ENCODE results near the gene IGSF21. TPM values are rescaled to one million over a fixed set of nuclear protein-coding genes. Genes with fewer than 3 reads are reported as not detected.

IGSF21 gene
- total RNA-seq, 1 donor from 2014 or later, result 3.2 TPM

DNA sequence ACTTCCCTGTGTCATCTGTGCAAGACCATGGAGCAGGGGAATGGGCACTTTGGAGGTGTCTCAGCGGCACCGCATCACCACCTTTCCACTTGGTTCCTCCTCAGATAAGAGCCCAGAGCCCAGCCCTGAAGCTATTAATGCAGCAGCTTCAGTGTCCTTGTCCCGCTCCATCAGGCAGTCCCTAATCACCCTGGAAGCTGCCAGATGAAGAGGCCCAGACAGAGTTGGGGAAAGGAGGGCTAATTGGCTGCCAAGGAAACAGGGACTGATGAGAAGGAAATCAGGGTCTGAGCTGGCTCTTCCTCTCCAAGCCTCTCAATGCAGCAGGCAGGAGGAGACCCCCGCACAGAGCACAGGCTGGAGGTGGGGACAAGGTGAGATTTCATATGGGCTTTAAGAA lies 290.0 kb downstream of the IGSF21 start:
- H3K27me3 ChIP-seq, result no peaks in the 10 kb centered on the region
- no peaks in the 10 kb centered on the region for H3K9me3 ChIP-seq
- H3K27ac ChIP-seq, result no peak overlapping the region
- TF ChIP-seq, protein P1, sequence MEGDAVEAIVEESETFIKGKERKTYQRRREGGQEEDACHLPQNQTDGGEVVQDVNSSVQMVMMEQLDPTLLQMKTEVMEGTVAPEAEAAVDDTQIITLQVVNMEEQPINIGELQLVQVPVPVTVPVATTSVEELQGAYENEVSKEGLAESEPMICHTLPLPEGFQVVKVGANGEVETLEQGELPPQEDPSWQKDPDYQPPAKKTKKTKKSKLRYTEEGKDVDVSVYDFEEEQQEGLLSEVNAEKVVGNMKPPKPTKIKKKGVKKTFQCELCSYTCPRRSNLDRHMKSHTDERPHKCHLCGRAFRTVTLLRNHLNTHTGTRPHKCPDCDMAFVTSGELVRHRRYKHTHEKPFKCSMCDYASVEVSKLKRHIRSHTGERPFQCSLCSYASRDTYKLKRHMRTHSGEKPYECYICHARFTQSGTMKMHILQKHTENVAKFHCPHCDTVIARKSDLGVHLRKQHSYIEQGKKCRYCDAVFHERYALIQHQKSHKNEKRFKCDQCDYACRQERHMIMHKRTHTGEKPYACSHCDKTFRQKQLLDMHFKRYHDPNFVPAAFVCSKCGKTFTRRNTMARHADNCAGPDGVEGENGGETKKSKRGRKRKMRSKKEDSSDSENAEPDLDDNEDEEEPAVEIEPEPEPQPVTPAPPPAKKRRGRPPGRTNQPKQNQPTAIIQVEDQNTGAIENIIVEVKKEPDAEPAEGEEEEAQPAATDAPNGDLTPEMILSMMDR (IDR thresholded peaks at IDR 0.05), result no peak
- TF ChIP-seq POLR2A (IDR thresholded peaks at IDR 0.05), result no peak
- no peak for TF ChIP-seq POLR2AphosphoS5 (IDR thresholded peaks at IDR 0.05; ENCODE audit: insufficient read depth in 1 of 2, low read depth in 1 of 2)
- no peaks in the 10 kb centered on the region for H3K36me3 ChIP-seq
- no peak for DNase-seq (ENCODE audit: extremely low spot score in 2 of 2)
- intact Hi-C loops (cut with DNase I), result no loop called here
- H3K4me1 ChIP-seq, result no peaks in the 10 kb centered on the region
- no peak overlapping the region for H3K4me3 ChIP-seq

DNA sequence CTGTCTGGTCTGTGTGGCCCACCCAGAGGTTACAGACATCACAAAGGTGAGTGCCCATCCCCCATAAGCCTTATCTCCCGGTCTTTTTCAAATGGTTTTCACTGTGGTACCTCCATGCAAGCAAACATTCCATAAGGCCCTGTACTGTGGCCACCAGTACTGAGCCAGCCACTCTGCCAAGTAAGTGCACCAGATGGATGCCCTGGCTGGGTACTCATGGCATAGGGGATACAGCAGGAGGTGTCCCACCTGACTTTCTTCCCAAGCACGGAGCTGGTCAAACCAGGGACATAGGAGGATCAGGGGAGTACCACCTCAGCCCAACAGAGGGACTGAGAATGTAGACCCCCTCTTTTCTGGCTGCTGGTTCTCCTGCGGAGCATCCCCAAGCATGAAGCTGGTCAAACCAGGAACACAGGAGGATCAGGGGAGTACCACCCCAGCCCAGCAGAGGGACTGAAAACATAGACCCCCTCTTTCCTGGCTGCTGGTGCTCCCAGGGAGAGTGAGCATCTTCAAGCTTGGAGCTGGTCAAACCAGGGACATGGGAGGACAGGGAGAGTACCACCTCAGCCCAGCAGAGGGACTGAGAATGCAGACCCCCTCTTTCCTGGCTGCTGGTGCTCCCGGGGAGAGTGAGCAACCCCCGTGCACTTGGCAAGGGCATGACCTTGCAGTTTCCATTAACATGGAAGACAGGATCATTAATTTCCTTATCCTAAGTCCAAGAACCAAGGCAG lies 291.4 kb downstream of the IGSF21 start:
- Histone ChIP-seq H3K27me3 (no peaks in the 10 kb centered on the region), H3K36me3 (no peaks in the 10 kb centered on the region), H3K9me3 (no peaks in the 10 kb centered on the region), H3K4me1 (no peaks in the 10 kb centered on the region), H3K4me3 (no peak overlapping the region), H3K27ac (no peak overlapping the region)
- TF ChIP-seq, protein P1 (IDR thresholded peaks at IDR 0.05), result no peak
- no peak for TF ChIP-seq POLR2A (IDR thresholded peaks at IDR 0.05)
- TF ChIP-seq POLR2AphosphoS5 (IDR thresholded peaks at IDR 0.05; ENCODE audit: insufficient read depth in 1 of 2, low read depth in 1 of 2), result no peak
- DNase-seq (ENCODE audit: extremely low spot score in 2 of 2), result no peak
- intact Hi-C loops (cut with DNase I), result no loop called here

DNA sequence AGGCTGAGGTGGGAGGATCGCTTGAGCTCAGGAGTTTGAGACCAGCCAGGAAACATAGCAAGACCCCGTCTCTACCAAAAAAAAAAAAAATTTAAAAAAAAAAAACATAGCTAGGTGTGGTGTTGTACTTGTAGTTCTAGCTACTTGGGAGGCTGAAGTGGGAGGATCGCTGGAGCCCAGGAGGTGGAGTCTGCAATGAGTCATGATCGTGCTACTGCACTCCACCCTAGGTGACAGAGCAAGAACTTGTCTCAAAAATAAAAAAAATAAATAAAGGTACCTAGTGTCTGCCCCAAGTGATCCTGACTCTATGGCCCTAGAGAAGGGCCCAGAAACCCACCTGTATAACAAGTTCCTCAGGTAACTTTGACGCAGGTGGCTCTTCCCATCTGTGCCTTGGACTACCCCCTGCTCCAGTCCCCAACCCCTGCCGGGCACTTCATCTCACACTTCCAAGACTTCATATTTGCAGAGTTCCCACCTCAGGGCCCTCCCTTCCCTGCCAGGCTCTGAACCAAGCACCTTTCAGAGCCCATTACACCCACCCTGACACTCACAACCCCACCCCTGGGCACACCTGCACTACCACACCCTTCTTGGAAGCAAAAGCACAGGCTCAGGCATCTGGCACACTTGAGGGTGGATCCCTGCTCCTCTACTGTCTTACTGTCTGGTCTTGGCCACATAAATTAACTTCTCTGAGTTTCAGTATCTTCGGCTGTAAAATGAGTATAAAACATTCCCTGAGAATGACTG lies 292.9 kb downstream of the IGSF21 start:
- Histone ChIP-seq H3K4me3 (no peak overlapping the region), H3K4me1 (no peaks in the 10 kb centered on the region), H3K27ac (no peak overlapping the region), H3K27me3 (no peaks in the 10 kb centered on the region), H3K9me3 (no peaks in the 10 kb centered on the region), H3K36me3 (no peaks in the 10 kb centered on the region)
- DNase-seq (ENCODE audit: extremely low spot score in 2 of 2), result no peak
- no peak for TF ChIP-seq POLR2AphosphoS5 (IDR thresholded peaks at IDR 0.05; ENCODE audit: insufficient read depth in 1 of 2, low read depth in 1 of 2)
- no peak for TF ChIP-seq POLR2A (IDR thresholded peaks at IDR 0.05)
- TF ChIP-seq, protein P1 (IDR thresholded peaks at IDR 0.05), result no peak
- intact Hi-C loops (cut with DNase I), result loop anchor here (5.0 kb wide), 1 partner anchor 338 kb away; no protein-coding TSS in a partner anchor

- no peak for TF ChIP-seq POLR2A (IDR thresholded peaks at IDR 0.05)
- TF ChIP-seq POLR2AphosphoS5 (IDR thresholded peaks at IDR 0.05; ENCODE audit: insufficient read depth in 1 of 2, low read depth in 1 of 2), result no peak
- no peaks in the 10 kb centered on the region for H3K9me3 ChIP-seq
These were observed 294.3 kb downstream of the IGSF21 start for GRCh38 chr1:18401921-18402320.

GRCh38 chr1:18404460-18404859 lies 296.9 kb downstream of the IGSF21 start:
- H3K27ac ChIP-seq, result no peak overlapping the region
- no peaks in the 10 kb centered on the region for H3K9me3 ChIP-seq
- no peak for DNase-seq (ENCODE audit: extremely low spot score in 2 of 2)
- no peaks in the 10 kb centered on the region for H3K36me3 ChIP-seq
- no peaks in the 10 kb centered on the region for H3K27me3 ChIP-seq
- TF ChIP-seq, protein P1 (IDR thresholded peaks at IDR 0.05), result no peak
- TF ChIP-seq POLR2A (IDR thresholded peaks at IDR 0.05), result no peak
- H3K4me1 ChIP-seq, result no peaks in the 10 kb centered on the region
- no peak overlapping the region for H3K4me3 ChIP-seq
- intact Hi-C loops (cut with DNase I), result loop anchor here (5.0 kb wide), 1 partner anchor 342 kb away; no protein-coding TSS in a partner anchor

More at GRCh38 chr1:18401921-18402320, 294.3 kb downstream of the IGSF21 start:
- Histone ChIP-seq H3K4me3 (no peak overlapping the region), H3K27me3 (no peaks in the 10 kb centered on the region), H3K4me1 (no peaks in the 10 kb centered on the region), H3K27ac (no peak overlapping the region), H3K36me3 (no peaks in the 10 kb centered on the region)
- intact Hi-C loops (cut with DNase I), result loop anchor here (5.0 kb wide), 1 partner anchor 340 kb away; no protein-coding TSS in a partner anchor
- DNase-seq (ENCODE audit: extremely low spot score in 2 of 2), result no peak

Measured in vagina (tissue), 2 donors.